Common myeloid progenitor, CD34-positive (primary cell): ENCODE results near the gene SKA3.

Experiments
- CTCF ChIA-PET: fragments of 350-600 bp; sonication (Branson Sonifier 250); formaldehyde crosslinking; loops from one replicate; lab custom pipeline; 2021; ENCODE audit warnings: antibody characterized with exemption; lab: Charles Lee
- POLR2A ChIA-PET: fragments of 350-600 bp; sonication (Branson Sonifier 250); formaldehyde crosslinking; loops from one replicate; lab custom pipeline; 2021; ENCODE audit warnings: antibody characterized with exemption; lab: Charles Lee
- DNase-seq, 3 donors: peaks; one replicate each; pipeline versions ENCODE4 v3.0.0 to v3.0.0-alpha.2; 2013
- H3K27ac ChIP-seq, 2 experiments: 1 replicate in 1 of 2; 2 replicates in 1 of 2; pipeline ENCODE4 v1.7.0; 2013; ENCODE audit warnings: inconsistent platforms in 2 of 2, low read length in 2 of 2, mild to moderate bottlenecking in 2 of 2, low read depth in 1 of 2, moderate library complexity in 1 of 2; ENCODE audit not compliant: severe bottlenecking in 2 of 2, insufficient read depth in 1 of 2, poor library complexity in 1 of 2
- H3K27me3 ChIP-seq, 5 experiments: replicated peaks in 2 of 5; 1 replicate in 3 of 5; 2 replicates in 2 of 5; pipeline versions ENCODE4 v1.6.1 to v1.7.0; 2013; ENCODE audit warnings: low read length in 4 of 5, mild to moderate bottlenecking in 2 of 5, moderate library complexity in 2 of 5, inconsistent platforms in 1 of 5; ENCODE audit not compliant: insufficient read depth in 5 of 5, control insufficient read depth in 4 of 5
- H3K36me3 ChIP-seq, 4 experiments: 1 replicate in 2 of 4; 2 replicates in 2 of 4; pipeline versions ENCODE4 v1.6.1 to v1.7.0; 2013; ENCODE audit warnings: low read length in 3 of 4, control low read depth in 1 of 4, mild to moderate bottlenecking in 1 of 4; ENCODE audit not compliant: control insufficient read depth in 4 of 4, insufficient read depth in 4 of 4
- H3K4me1 ChIP-seq, 4 experiments: 1 replicate in 3 of 4; 2 replicates in 1 of 4; pipeline versions ENCODE4 v1.6.1 to v1.7.1; 2013; ENCODE audit warnings: low read length in 3 of 4, mild to moderate bottlenecking in 3 of 4, control low read depth in 1 of 4, inconsistent platforms in 1 of 4, moderate library complexity in 1 of 4; ENCODE audit not compliant: control insufficient read depth in 4 of 4, insufficient read depth in 4 of 4; ENCODE audit errors: control extremely low read depth in 1 of 4
- H3K4me3 ChIP-seq, 7 experiments: 1 replicate in 4 of 7; 2 replicates in 3 of 7; pipeline versions ENCODE4 v1.5.1 to v1.7.0; 2013; ENCODE audit warnings: mild to moderate bottlenecking in 7 of 7, low read length in 6 of 7, moderate library complexity in 6 of 7, inconsistent platforms in 2 of 7, low read depth in 2 of 7, control low read depth in 1 of 7; ENCODE audit not compliant: insufficient read depth in 4 of 7, control insufficient read depth in 1 of 7; ENCODE audit errors: extremely low read depth in 1 of 7
- H3K9me3 ChIP-seq, 5 experiments: 1 replicate in 4 of 5; 2 replicates in 1 of 5; pipeline versions ENCODE4 v1.6.1 to v1.7.1; 2013; ENCODE audit warnings: low read length in 4 of 5, mild to moderate bottlenecking in 2 of 5, inconsistent platforms in 1 of 5, low read depth in 1 of 5, moderate library complexity in 1 of 5; ENCODE audit not compliant: control insufficient read depth in 4 of 5, insufficient read depth in 2 of 5; ENCODE audit errors: control extremely low read depth in 1 of 5
- WGBS: methylation state at CpG from one replicate; pipeline ENCODE4 v1.1.5; 2013; ENCODE audit not compliant: insufficient coverage; 5-methylcytosine and 5-hydroxymethylcytosine counted together

SKA3 gene

DNA sequence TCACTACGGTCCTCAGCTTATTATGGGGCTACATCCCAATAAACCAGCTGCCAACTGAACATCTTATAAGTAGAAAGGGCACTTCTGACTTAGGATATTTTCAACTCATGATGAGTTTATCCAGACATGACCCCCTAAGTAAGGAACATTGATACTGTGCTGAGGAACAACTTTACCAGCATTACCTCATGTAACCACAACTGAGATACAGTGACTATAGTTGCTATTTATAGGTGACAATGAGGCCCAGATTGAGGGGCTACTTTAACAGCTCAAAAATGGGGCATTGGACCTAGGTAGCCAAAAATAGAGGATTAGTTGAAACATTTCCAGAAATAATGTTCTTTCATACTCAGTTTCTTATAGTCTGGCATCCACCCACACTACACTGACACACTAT lies 26.8 kb downstream of the SKA3 start:
- Histone ChIP-seq H3K4me1 (peaks cover 6 to 17% (median 11%) of the 10 kb centered on the region in 4 experiments), H3K36me3 (peaks cover 17 to 48% (median 30%) of the 10 kb centered on the region in 4 experiments), H3K4me3 (no peak overlapping the region), H3K27ac (peak overlapping the region in 1 of 2 experiments; percentile 19), H3K27me3 (no peaks in the 10 kb centered on the region), H3K9me3 (no peaks in the 10 kb centered on the region)
- POLR2A ChIA-PET: interaction anchor here (1.3 kb wide), 1 partner anchor 27 kb away, joined by 3 read pairs; the partner anchor contains the start of genes MRPL57 and SKA3
- WGBS: 100% methylated on average over 1 of the region's 1 CpG
- CTCF ChIA-PET: interaction anchor here (0.9 to 1.6 kb wide), 6 partner anchors 9 to 211 kb away, joined by 3 to 6 read pairs (median 3); no protein-coding TSS in a partner anchor
- DNase-seq: peak in 2 of 3 donors; percentile 34 to 40

DNA sequence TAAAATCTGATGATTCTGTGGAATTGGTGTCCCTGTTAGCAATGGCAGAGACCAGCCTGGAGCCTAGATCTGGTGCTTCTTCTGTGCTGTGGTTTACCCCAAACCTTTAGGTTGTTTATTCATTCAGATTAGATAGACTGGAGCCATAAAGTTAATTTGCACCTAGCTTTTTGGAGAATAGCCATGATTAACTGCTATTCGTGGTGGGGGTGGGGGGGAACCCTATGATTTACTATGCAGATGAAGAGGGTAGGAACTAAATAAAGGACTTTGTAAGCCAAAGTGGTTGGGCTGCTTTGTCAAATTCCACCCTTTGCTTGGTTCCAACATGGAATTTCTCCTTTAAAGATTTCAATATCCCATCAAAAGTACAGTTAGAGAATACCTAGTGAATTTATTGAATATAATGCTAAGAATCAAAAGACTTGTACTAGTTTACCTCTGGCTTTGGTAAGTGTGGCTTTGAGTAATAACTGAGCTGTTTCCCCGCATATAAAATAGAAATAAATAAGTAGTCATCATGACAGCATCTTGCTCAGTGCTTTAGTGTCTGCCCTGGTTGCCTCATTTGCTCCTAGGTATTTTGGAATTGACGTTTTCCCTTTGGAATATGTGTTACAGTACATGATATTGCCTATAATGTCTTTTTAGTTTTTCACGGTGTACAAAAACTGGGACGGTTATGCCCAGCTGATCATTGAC lies 27.6 kb downstream of the SKA3 start:
- Histone ChIP-seq H3K4me1 (peaks cover 6 to 17% (median 11%) of the 10 kb centered on the region in 4 experiments), H3K36me3 (peaks cover 16 to 47% (median 26%) of the 10 kb centered on the region in 4 experiments), H3K27me3 (no peaks in the 10 kb centered on the region), H3K27ac (no peak overlapping the region), H3K4me3 (no peak overlapping the region), H3K9me3 (no peaks in the 10 kb centered on the region)
- no peak for DNase-seq
- POLR2A ChIA-PET: interaction anchor here (1.0 kb wide), 1 partner anchor 303 kb away, joined by 3 read pairs; no protein-coding TSS in a partner anchor
- WGBS: 90% methylated on average over 2 of the region's 5 CpGs
- CTCF ChIA-PET: interaction anchor here (0.5 to 1.6 kb wide), 7 partner anchors 10 to 212 kb away, joined by 3 to 6 read pairs (median 3); no protein-coding TSS in a partner anchor

DNA sequence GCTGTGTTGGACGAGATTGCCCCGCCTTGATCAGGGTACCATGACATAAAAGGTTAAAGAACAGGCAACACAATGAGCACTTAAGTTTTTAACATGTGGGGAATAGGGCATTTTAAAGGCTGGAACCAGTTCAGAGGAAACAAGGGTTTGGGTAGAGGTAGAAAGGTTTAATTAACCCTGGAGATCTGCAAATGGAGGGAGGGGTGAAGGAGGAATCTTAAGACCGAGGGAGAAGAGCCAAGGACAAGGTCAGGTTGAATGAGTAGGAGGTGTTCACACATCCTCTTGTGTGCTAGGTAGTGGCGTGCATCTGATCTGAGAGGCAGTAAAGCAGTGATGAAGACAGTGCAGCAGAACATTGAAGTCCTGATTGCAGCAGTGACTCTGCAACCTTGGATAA lies 28.5 kb downstream of the SKA3 start:
- POLR2A ChIA-PET: interaction anchor here (1.0 kb wide), 1 partner anchor 302 kb away, joined by 3 read pairs; no protein-coding TSS in a partner anchor
- no peak overlapping the region for H3K4me3 ChIP-seq
- 84% methylated on average over 3 of the region's 4 CpGs for WGBS
- CTCF ChIA-PET: no interaction called here
- no peak overlapping the region for H3K27ac ChIP-seq
- H3K27me3 ChIP-seq: no peaks in the 10 kb centered on the region
- peaks cover 8 to 20% (median 15%) of the 10 kb centered on the region in 4 experiments for H3K4me1 ChIP-seq
- peaks cover 18 to 56% (median 31%) of the 10 kb centered on the region in 4 experiments for H3K36me3 ChIP-seq
- H3K9me3 ChIP-seq: no peaks in the 10 kb centered on the region
- no peak for DNase-seq

DNA sequence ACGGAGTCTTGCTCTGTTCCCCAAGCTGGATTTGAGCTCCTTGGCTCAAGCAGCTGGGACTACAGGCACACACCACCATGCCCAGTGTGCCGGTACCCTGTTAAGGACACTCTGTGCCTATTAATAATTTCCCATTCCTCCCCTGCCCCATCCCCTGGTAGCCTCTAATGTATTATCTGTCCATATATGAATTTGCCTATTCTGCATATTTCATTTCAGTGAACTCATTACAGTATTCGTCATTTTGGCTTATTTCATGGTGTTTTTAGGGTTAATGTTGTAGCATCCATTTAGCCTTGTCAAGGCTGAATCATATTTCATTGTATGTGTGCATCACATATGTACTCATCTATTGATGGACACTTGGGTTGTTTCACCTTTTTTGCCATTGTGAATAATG lies 33.6 kb downstream of the SKA3 start:
- 100% methylated on average over 2 of the region's 3 CpGs for WGBS
- peak overlapping the region in 1 of 2 experiments; percentile 14 for H3K27ac ChIP-seq
- peaks cover 7 to 52% (median 25%) of the 10 kb centered on the region in 4 experiments for H3K36me3 ChIP-seq
- no peaks in the 10 kb centered on the region for H3K27me3 ChIP-seq
- POLR2A ChIA-PET: no interaction called here
- H3K4me1 ChIP-seq: peaks cover 9 to 28% (median 23%) of the 10 kb centered on the region in 4 experiments
- no peaks in the 10 kb centered on the region for H3K9me3 ChIP-seq
- peak overlapping the region in 1 of 7 experiments; percentile 4 for H3K4me3 ChIP-seq
- no peak for DNase-seq
- CTCF ChIA-PET: no interaction called here

DNA sequence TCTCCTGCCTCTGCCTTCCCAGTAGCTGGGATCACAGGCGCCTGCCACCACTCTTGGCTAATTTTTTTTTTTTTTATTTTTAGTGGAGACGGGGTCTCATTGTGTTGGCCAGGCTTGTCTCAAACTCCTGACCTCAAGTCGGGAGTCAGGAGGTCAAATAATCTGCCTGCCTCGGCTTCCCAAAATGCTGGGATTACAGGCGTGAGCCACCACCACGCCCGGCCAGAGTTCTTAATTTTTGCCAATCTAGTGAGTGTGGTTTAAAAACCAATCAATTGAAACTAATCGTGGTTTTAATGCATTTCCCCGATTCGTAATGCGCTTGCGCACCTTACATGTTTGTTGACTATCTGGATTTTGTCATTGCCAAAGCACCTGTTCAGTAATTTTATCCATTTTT lies 37.0 kb downstream of the SKA3 start:
- H3K27ac ChIP-seq: peak overlapping the region; percentile 98 to 99
- H3K4me3 ChIP-seq: peak overlapping the region in 6 of 7 experiments; percentile 91 to 99 (median 96)
- CTCF ChIA-PET: no interaction called here

DNA sequence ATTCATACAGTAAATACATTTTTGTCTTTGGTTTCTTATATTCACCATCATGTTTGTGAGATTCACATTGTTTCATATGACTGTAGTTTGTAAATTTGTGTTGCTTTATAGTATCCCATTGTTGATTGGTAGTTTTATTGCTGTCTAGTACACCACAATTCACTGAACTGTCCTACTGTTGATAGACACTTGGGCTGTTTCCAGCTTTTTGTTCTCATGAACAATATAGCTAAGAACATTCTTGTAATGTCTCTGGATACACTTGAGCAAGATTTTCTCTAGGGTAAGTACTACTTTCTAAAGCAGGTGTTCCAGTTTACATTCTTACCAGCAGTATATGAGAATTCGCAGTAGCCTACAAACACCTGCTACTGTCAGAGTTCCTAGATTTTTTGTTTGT lies 37.8 kb downstream of the SKA3 start:
- 86% methylated on average over 1 of the region's 1 CpG for WGBS
- DNase-seq: peak in 1 of 3 donors; percentile 18
- Histone ChIP-seq H3K4me3 (no peak overlapping the region), H3K27ac (no peak overlapping the region), H3K36me3 (peaks cover under 1 to 12% (median 6%) of the 10 kb centered on the region in 4 experiments), H3K27me3 (no peaks in the 10 kb centered on the region), H3K4me1 (peaks cover 9 to 28% (median 23%) of the 10 kb centered on the region in 4 experiments), H3K9me3 (no peaks in the 10 kb centered on the region)
- CTCF ChIA-PET: no interaction called here
- POLR2A ChIA-PET: interaction anchor here (0.5 kb wide), 1 partner anchor 93 kb away, joined by 5 read pairs; no protein-coding TSS in a partner anchor

More for the DNA sequence above, 37.0 kb downstream of the SKA3 start:
- H3K4me1 ChIP-seq: peaks cover 9 to 28% (median 23%) of the 10 kb centered on the region in 4 experiments
- H3K9me3 ChIP-seq: no peaks in the 10 kb centered on the region
- POLR2A ChIA-PET: no interaction called here
- no peaks in the 10 kb centered on the region for H3K27me3 ChIP-seq
- DNase-seq: no peak
- WGBS: 87% methylated on average over 10 of the region's 12 CpGs
- peaks cover 3 to 19% (median 9%) of the 10 kb centered on the region in 4 experiments for H3K36me3 ChIP-seq

DNA sequence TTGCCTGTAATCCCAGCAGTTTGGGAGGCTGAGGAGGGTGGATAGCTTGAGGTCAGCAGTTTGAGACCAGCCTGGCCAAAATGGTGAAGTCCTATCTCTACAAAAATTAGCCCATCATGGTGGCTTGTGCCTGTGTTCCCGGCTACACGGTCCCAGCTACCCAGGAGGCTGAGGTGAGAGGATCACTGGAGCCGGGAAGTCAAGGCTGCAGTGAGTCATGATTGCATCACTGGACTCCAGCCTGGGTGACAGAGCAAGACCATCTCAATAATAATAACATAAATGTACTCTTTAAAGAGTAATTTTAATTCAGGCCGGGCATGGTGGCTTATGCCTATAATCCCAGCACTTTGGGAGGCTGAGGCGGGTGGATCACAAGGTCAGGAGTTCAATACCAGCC lies 38.7 kb downstream of the SKA3 start:
- Histone ChIP-seq H3K36me3 (peaks cover 0 to 4% (median 2%) of the 10 kb centered on the region in 4 experiments), H3K4me1 (peaks cover 4 to 24% (median 18%) of the 10 kb centered on the region in 4 experiments), H3K27me3 (no peaks in the 10 kb centered on the region), H3K27ac (no peak overlapping the region), H3K4me3 (no peak overlapping the region), H3K9me3 (no peaks in the 10 kb centered on the region)
- CTCF ChIA-PET: interaction anchor here (1.3 to 1.6 kb wide), 2 partner anchors 15 to 194 kb away, joined by 3 to 6 read pairs; no protein-coding TSS in a partner anchor
- POLR2A ChIA-PET: no interaction called here
- 90% methylated on average over 3 of the region's 5 CpGs for WGBS
- no peak for DNase-seq
